Hepatocyte (in vitro differentiated cells): ENCODE results near the gene TSPAN12. TPM values are rescaled to one million over a fixed set of nuclear protein-coding genes. Genes with fewer than 3 reads are reported as not detected.

ENCODE experiments used
- DNase-seq: peaks from one replicate; pipeline ENCODE4 v3.0.0-alpha.2; 2016; ENCODE audit warnings: low spot score
- H2AFZ ChIP-seq: fragments of 200-600 bp; sonication (generic); 2 replicates; pipeline ENCODE4 v1.6.0; 2016; ENCODE audit warnings: antibody characterized with exemption, mild to moderate bottlenecking
- H3K27ac ChIP-seq: fragments of 200-600 bp; sonication (generic); 2 replicates; pipeline ENCODE4 v1.5.1; 2016; ENCODE audit warnings: mild to moderate bottlenecking
- H3K27me3 ChIP-seq: fragments of 200-600 bp; sonication (generic); 2 replicates; pipeline ENCODE4 v1.6.1; 2016
- H3K36me3 ChIP-seq: fragments of 200-600 bp; sonication (generic); replicated peaks from 2 replicates; pipeline ENCODE4 v1.5.1; 2016; ENCODE audit warnings: low read depth; ENCODE audit not compliant: insufficient read depth
- H3K4me1 ChIP-seq: fragments of 200-600 bp; sonication (generic); 2 replicates; pipeline ENCODE4 v1.5.1; 2016; ENCODE audit warnings: mild to moderate bottlenecking, moderate library complexity; ENCODE audit not compliant: insufficient read depth
- H3K4me2 ChIP-seq: fragments of 200-600 bp; sonication (generic); 2 replicates; pipeline ENCODE4 v1.6.0; 2016
- H3K4me3 ChIP-seq: fragments of 200-600 bp; sonication (generic); 2 replicates; pipeline ENCODE4 v1.5.1; 2016; ENCODE audit warnings: mild to moderate bottlenecking
- H3K79me2 ChIP-seq: fragments of 200-600 bp; sonication (generic); 2 replicates; pipeline ENCODE4 v1.6.0; 2017; ENCODE audit warnings: mild to moderate bottlenecking
- H3K9me2 ChIP-seq: fragments of 200-600 bp; sonication (generic); replicated peaks from 2 replicates; pipeline ENCODE4 v1.6.0; 2017; ENCODE audit warnings: mild to moderate bottlenecking; ENCODE audit not compliant: insufficient read depth
- H3K9me3 ChIP-seq: fragments of 200-600 bp; sonication (generic); 2 replicates; pipeline ENCODE4 v1.5.1; 2016; ENCODE audit warnings: low read depth, mild to moderate bottlenecking
- H4K20me1 ChIP-seq: fragments of 200-600 bp; sonication (generic); 2 replicates; pipeline ENCODE4 v1.6.0; 2016; ENCODE audit warnings: mild to moderate bottlenecking; ENCODE audit not compliant: insufficient read depth, poor library complexity, severe bottlenecking
- EZH2 ChIP-seq: fragments of 200-600 bp; sonication (generic); IDR thresholded peaks from 2 replicates; pipeline ENCODE4 v1.6.1; 2016; ENCODE audit warnings: antibody characterized with exemption, mild to moderate bottlenecking, borderline replicate concordance
- EZH2phosphoT487 ChIP-seq: fragments of 200-600 bp; sonication (generic); IDR thresholded peaks from one replicate; pipeline ENCODE4 v1.6.1; 2018; ENCODE audit warnings: antibody characterized with exemption, mild to moderate bottlenecking, low read depth, moderate library complexity; ENCODE audit not compliant: unreplicated experiment, severe bottlenecking
- WGBS: methylation state at CpG from one replicate; pipeline ENCODE4 v1.1.6; 2016; ENCODE audit warnings: low lambda C conversion rate; ENCODE audit errors: missing lambda C conversion rate; 5-methylcytosine and 5-hydroxymethylcytosine counted together
- polyA plus RNA-seq: library from polyadenylated mRNA; unstranded; fragments of >200 nt; fragmentation: Nextera tagmentation; extraction: Ambion mirVana; gene quantifications from 2 replicates; pipeline ENCODE4 v1.2.1, GENCODE V29; 2016
- total RNA-seq: library from RNA; depleted of rRNA; stranded (reverse); fragments of >200 nt; gene quantifications from 2 replicates; pipeline ENCODE4 v1.2.3, GENCODE V29; 2014
- TF ChIP-seq, protein P1 (sequence below): fragments of 200-600 bp; sonication (generic); IDR thresholded peaks from 2 replicates; pipeline ENCODE4 v1.5.1; 2016; ENCODE audit warnings: antibody characterized with exemption, mild to moderate bottlenecking; ENCODE audit not compliant: poor library complexity

Gene TSPAN12
- total and polyA plus RNA-seq, 2 experiments from 2014 or later, result 16.8 to 26.0 TPM

GRCh38 chr7:120809260-120809659, 48.7 kb downstream of the TSPAN12 start:
- Histone ChIP-seq H3K36me3 (no peaks in the 10 kb centered on the region), H3K27ac (no peak overlapping the region), H3K4me1 (no peaks in the 10 kb centered on the region), H3K4me2 (no peak overlapping the region), H3K9me2 (no peaks in the 10 kb centered on the region), H3K27me3 (no peaks in the 10 kb centered on the region), H2AFZ (no peak overlapping the region), H3K79me2 (no peaks in the 10 kb centered on the region), H3K9me3 (no peaks in the 10 kb centered on the region), H4K20me1 (no peaks in the 10 kb centered on the region), H3K4me3 (no peak overlapping the region)
- WGBS, result 81% methylated on average over 3 of the region's 3 CpGs
- DNase-seq, result no peak
- TF ChIP-seq EZH2 (no peak), EZH2phosphoT487 (no peak)
- TF ChIP-seq, protein P1, sequence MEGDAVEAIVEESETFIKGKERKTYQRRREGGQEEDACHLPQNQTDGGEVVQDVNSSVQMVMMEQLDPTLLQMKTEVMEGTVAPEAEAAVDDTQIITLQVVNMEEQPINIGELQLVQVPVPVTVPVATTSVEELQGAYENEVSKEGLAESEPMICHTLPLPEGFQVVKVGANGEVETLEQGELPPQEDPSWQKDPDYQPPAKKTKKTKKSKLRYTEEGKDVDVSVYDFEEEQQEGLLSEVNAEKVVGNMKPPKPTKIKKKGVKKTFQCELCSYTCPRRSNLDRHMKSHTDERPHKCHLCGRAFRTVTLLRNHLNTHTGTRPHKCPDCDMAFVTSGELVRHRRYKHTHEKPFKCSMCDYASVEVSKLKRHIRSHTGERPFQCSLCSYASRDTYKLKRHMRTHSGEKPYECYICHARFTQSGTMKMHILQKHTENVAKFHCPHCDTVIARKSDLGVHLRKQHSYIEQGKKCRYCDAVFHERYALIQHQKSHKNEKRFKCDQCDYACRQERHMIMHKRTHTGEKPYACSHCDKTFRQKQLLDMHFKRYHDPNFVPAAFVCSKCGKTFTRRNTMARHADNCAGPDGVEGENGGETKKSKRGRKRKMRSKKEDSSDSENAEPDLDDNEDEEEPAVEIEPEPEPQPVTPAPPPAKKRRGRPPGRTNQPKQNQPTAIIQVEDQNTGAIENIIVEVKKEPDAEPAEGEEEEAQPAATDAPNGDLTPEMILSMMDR, result no peak

DNA sequence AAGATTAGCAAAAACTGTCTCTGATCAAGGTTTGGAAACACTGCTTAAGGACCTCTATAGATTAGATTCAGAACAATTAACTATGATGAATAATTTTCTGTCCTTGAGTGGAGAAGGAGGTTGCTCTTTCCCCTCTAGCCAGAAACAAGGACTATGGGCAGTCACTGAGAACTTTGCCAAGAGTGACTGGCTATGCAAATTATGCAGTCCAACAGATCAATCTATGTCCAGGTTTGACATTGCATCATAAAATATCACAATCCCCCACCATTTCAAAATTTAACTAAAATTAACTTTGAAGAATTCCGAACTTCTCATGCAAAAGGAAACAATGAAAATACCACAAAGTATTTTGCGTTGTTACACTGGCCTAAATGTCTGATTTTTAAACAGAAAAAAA, 50.6 kb downstream of the TSPAN12 start:
- Histone ChIP-seq H3K36me3 (no peaks in the 10 kb centered on the region), H3K9me2 (no peaks in the 10 kb centered on the region), H3K4me2 (no peak overlapping the region), H3K27me3 (no peaks in the 10 kb centered on the region), H3K27ac (no peak overlapping the region), H3K79me2 (no peaks in the 10 kb centered on the region), H3K4me3 (no peak overlapping the region), H3K4me1 (no peaks in the 10 kb centered on the region), H4K20me1 (no peaks in the 10 kb centered on the region), H2AFZ (no peak overlapping the region), H3K9me3 (no peaks in the 10 kb centered on the region)
- TF ChIP-seq EZH2 (no peak), EZH2phosphoT487 (no peak)
- TF ChIP-seq, protein P1, result no peak
- 93% methylated on average over 2 of the region's 2 CpGs for WGBS
- no peak for DNase-seq

DNA sequence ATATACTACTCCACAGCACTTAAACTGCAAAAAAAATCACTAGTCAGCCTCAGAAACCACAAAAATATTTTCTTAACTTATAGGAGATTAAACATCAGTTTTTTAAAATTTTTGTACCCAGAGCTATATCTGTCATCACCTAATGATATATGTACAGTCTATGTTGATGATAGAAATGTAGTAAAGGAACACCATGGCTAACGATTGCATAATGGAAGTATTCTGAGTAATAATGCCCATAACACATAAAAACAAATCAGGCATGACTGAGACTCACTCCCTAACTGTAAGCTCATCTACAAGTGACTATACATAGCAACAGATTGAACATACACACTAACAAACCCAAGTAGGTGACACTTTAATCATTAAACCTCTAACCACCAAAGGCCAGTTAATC, 51.3 kb downstream of the TSPAN12 start:
- H3K79me2 ChIP-seq, result no peaks in the 10 kb centered on the region
- no peak overlapping the region for H3K4me3 ChIP-seq
- H3K4me2 ChIP-seq, result no peak overlapping the region
- H3K4me1 ChIP-seq, result no peaks in the 10 kb centered on the region
- no peak overlapping the region for H3K27ac ChIP-seq
- WGBS, result 81% methylated on average over 1 of the region's 1 CpG
- no peaks in the 10 kb centered on the region for H3K9me2 ChIP-seq
- no peaks in the 10 kb centered on the region for H4K20me1 ChIP-seq
- no peak overlapping the region for H2AFZ ChIP-seq
- no peak for DNase-seq
- no peaks in the 10 kb centered on the region for H3K27me3 ChIP-seq
- no peaks in the 10 kb centered on the region for H3K9me3 ChIP-seq
- TF ChIP-seq, protein P1, result no peak
- no peak for TF ChIP-seq EZH2phosphoT487
- no peak for TF ChIP-seq EZH2
- no peaks in the 10 kb centered on the region for H3K36me3 ChIP-seq
